ENCODE measurements around the gene CCDC127.

DNA sequence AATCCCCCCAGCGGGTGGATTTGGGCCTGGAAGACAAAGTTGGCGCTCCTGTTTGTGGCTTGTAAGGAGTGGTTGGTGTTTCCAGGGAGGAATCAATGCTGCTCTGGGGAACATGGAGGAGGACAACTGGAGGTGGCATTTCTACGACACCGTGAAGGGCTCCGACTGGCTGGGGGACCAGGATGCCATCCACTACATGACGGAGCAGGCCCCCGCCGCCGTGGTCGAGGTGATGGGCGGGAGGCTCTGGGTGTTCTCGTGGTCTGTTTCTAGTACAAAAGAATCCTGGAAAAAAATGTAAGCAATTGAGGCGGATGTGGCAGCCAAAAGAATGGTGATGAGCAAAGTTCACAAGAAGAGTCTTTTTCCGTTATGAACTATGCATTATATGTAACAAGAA lies 7.4 kb upstream of the CCDC127 start:
- no peak for TF ChIP-seq GATA2 (IDR thresholded peaks at IDR 0.05; ENCODE audit: low read depth, low read length)
- no peak for TF ChIP-seq GATA3 (IDR thresholded peaks at IDR 0.05; ENCODE audit: low read depth, low read length)

Measured in SH-SY5Y (cell line).